Panc1 (cell line): ENCODE data around the gene ERI2.

Source experiments
- POLR2AphosphoS5 ChIP-seq: IDR thresholded peaks from 2 replicates; pipeline ENCODE4 v1.6.1; 2012; ENCODE audit warnings: mild to moderate bottlenecking, low read depth, low read length, moderate library complexity
- SIN3A ChIP-seq: IDR thresholded peaks from 2 replicates; pipeline ENCODE4 v1.6.1; 2012; ENCODE audit warnings: low read depth, mild to moderate bottlenecking, low read length, moderate library complexity, borderline replicate concordance; ENCODE audit not compliant: insufficient read depth
- TF ChIP-seq, protein P1 (sequence below): fragments of 450-650 bp; IDR thresholded peaks from 2 replicates; pipeline ENCODE4 v1.5.1; 2017; ENCODE audit warnings: mild to moderate bottlenecking
- TF ChIP-seq, protein P2 (sequence below), 2 experiments: IDR thresholded peaks; 2 replicates each; pipeline ENCODE4 v1.6.1; 2011 to 2012; ENCODE audit warnings: low read depth in 2 of 2, control low read depth in 1 of 2, low read length in 1 of 2, mild to moderate bottlenecking in 1 of 2, moderate library complexity in 1 of 2; ENCODE audit not compliant: insufficient read depth in 1 of 2

DNA sequence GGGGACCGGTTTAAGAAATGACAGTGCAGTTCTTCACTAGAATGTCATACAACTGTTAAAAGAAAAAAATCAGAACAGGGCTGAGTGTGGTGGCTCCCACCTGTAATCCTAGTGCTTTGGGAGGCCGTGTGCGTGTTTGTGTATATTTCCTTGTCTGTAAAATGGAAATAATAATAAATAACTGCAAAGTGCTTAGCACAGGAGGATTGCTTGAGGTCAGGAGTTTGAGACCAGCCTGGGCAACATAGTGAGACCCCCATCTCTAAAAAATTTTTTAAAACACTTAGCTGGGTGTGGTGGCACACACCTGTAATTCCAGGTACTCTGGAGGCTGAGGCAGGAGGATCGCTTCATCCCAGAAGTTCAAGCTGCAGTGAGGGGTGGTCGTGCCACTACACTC is 40.0 kb downstream of the ERI2 start:
- TF ChIP-seq, protein P1, sequence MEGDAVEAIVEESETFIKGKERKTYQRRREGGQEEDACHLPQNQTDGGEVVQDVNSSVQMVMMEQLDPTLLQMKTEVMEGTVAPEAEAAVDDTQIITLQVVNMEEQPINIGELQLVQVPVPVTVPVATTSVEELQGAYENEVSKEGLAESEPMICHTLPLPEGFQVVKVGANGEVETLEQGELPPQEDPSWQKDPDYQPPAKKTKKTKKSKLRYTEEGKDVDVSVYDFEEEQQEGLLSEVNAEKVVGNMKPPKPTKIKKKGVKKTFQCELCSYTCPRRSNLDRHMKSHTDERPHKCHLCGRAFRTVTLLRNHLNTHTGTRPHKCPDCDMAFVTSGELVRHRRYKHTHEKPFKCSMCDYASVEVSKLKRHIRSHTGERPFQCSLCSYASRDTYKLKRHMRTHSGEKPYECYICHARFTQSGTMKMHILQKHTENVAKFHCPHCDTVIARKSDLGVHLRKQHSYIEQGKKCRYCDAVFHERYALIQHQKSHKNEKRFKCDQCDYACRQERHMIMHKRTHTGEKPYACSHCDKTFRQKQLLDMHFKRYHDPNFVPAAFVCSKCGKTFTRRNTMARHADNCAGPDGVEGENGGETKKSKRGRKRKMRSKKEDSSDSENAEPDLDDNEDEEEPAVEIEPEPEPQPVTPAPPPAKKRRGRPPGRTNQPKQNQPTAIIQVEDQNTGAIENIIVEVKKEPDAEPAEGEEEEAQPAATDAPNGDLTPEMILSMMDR: no peak
- TF ChIP-seq POLR2AphosphoS5: no peak
- no peak for TF ChIP-seq SIN3A
- TF ChIP-seq, protein P2, sequence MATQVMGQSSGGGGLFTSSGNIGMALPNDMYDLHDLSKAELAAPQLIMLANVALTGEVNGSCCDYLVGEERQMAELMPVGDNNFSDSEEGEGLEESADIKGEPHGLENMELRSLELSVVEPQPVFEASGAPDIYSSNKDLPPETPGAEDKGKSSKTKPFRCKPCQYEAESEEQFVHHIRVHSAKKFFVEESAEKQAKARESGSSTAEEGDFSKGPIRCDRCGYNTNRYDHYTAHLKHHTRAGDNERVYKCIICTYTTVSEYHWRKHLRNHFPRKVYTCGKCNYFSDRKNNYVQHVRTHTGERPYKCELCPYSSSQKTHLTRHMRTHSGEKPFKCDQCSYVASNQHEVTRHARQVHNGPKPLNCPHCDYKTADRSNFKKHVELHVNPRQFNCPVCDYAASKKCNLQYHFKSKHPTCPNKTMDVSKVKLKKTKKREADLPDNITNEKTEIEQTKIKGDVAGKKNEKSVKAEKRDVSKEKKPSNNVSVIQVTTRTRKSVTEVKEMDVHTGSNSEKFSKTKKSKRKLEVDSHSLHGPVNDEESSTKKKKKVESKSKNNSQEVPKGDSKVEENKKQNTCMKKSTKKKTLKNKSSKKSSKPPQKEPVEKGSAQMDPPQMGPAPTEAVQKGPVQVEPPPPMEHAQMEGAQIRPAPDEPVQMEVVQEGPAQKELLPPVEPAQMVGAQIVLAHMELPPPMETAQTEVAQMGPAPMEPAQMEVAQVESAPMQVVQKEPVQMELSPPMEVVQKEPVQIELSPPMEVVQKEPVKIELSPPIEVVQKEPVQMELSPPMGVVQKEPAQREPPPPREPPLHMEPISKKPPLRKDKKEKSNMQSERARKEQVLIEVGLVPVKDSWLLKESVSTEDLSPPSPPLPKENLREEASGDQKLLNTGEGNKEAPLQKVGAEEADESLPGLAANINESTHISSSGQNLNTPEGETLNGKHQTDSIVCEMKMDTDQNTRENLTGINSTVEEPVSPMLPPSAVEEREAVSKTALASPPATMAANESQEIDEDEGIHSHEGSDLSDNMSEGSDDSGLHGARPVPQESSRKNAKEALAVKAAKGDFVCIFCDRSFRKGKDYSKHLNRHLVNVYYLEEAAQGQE (IDR thresholded peaks at IDR 0.05; ENCODE audit: insufficient read depth in 1 of 2, low read depth in 2 of 2, low read length in 1 of 2): no peak
